Gastroesophageal sphincter (tissue), 4 donors: Measurements from ENCODE around the gene TRDN. TPM values are rescaled to one million over a fixed set of nuclear protein-coding genes. Genes with fewer than 3 reads are reported as not detected.

Experiments
- ATAC-seq: fragments of 150-250 bp; one replicate; pipeline ENCODE4 v1.9.1; 2016; ENCODE audit warnings: mild to moderate bottlenecking, moderate library complexity
- H3K27ac ChIP-seq, 4 donors: fragments of 200-600 bp; sonication (generic) in 3 of 4; 1 replicate in 3 of 4; 2 replicates in 1 of 4; pipeline ENCODE4 v1.5.1; 2016 to 2019
- H3K27me3 ChIP-seq: fragments of 200-600 bp; sonication (generic); one replicate; pipeline ENCODE4 v1.5.1; 2019
- H3K36me3 ChIP-seq, 2 donors: fragments of 200-600 bp; sonication (generic); one replicate each; pipeline ENCODE4 v1.5.1; 2019; ENCODE audit warnings: control low read depth in 1 of 2
- H3K4me1 ChIP-seq, 3 donors: fragments of 200-600 bp; sonication (generic); 1 replicate in 2 of 3; 2 replicates in 1 of 3; pipeline ENCODE4 v1.5.1; 2016 to 2019; ENCODE audit warnings: control low read depth in 2 of 3
- H3K4me3 ChIP-seq, 2 donors: fragments of 200-600 bp; sonication (generic); one replicate each; pipeline ENCODE4 v1.5.1; 2019; ENCODE audit warnings: mild to moderate bottlenecking in 1 of 2, moderate library complexity in 1 of 2
- H3K9me3 ChIP-seq, 3 donors: fragments of 200-600 bp; sonication (generic); one replicate each; pipeline ENCODE4 v1.5.1; 2017 to 2019; ENCODE audit warnings: control low read depth in 2 of 3
- CTCF ChIP-seq, 4 experiments: fragments of 200-600 bp in 2 of 4; fragments of 450-650 bp in 2 of 4; sonication (generic) in 1 of 4; IDR thresholded peaks; one replicate each; pipeline ENCODE4 v1.5.1; 2017 to 2019; ENCODE audit warnings: antibody characterized with exemption in 4 of 4, mild to moderate bottlenecking in 2 of 4, moderate library complexity in 2 of 4
- EP300 ChIP-seq: sonication (generic); formaldehyde crosslinking; IDR thresholded peaks from one replicate; pipeline ENCODE4 v1.6.1; 2017; ENCODE audit warnings: antibody characterized with exemption, mild to moderate bottlenecking
- POLR2A ChIP-seq, 2 donors: fragments of 450-650 bp; IDR thresholded peaks; one replicate each; pipeline ENCODE4 v1.6.1; 2017; ENCODE audit warnings: antibody characterized with exemption in 2 of 2, mild to moderate bottlenecking in 2 of 2, moderate library complexity in 1 of 2
- POLR2AphosphoS5 ChIP-seq: sonication (generic); formaldehyde crosslinking; IDR thresholded peaks from one replicate; pipeline ENCODE4 v1.6.1; 2017; ENCODE audit warnings: antibody characterized with exemption
- WGBS, 2 donors: methylation state at CpG; one replicate each; pipeline ENCODE4 v1.1.5; 2018; ENCODE audit warnings: low coverage in 1 of 2; 5-methylcytosine and 5-hydroxymethylcytosine counted together
- total RNA-seq, 4 donors: library from RNA; depleted of rRNA; stranded (reverse); fragments of >200 nt; gene quantifications; one replicate each; pipeline ENCODE4 v1.1.0, GENCODE V29; 2016

TRDN gene
- total RNA-seq, 4 donors from 2014 or later = not detected

GRCh38 chr6:123547216-123547978 is 89.4 kb downstream of the TRDN start:
- Histone ChIP-seq H3K36me3 (no peaks in the 10 kb centered on the region), H3K4me1 (no peaks in the 10 kb centered on the region), H3K27me3 (no peaks in the 10 kb centered on the region), H3K4me3 (no peak overlapping the region), H3K9me3 (no peaks in the 10 kb centered on the region), H3K27ac (no peak overlapping the region)
- TF ChIP-seq POLR2AphosphoS5 (no peak), EP300 (no peak), POLR2A (IDR thresholded peaks at IDR 0.05) (no peak), CTCF (IDR thresholded peaks at IDR 0.05) (no peak)
- ATAC-seq = no peak

GRCh38 chr6:123546537-123546936 is 90.2 kb downstream of the TRDN start:
- H3K27me3 ChIP-seq = no peaks in the 10 kb centered on the region
- no peaks in the 10 kb centered on the region for H3K4me1 ChIP-seq
- H3K36me3 ChIP-seq = no peaks in the 10 kb centered on the region
- H3K4me3 ChIP-seq = no peak overlapping the region
- 60 to 81% methylated on average over 2 of the region's 2 CpGs for WGBS, 2 donors
- TF ChIP-seq POLR2A (IDR thresholded peaks at IDR 0.05) = no peak
- TF ChIP-seq CTCF (IDR thresholded peaks at IDR 0.05) = no peak
- TF ChIP-seq POLR2AphosphoS5 = no peak
- TF ChIP-seq EP300 = no peak
- ATAC-seq = no peak
- H3K9me3 ChIP-seq = no peaks in the 10 kb centered on the region
- no peak overlapping the region for H3K27ac ChIP-seq

- Histone ChIP-seq H3K36me3 (no peaks in the 10 kb centered on the region), H3K4me3 (no peak overlapping the region), H3K27me3 (no peaks in the 10 kb centered on the region), H3K4me1 (no peaks in the 10 kb centered on the region), H3K9me3 (no peaks in the 10 kb centered on the region), H3K27ac (no peak overlapping the region)
- no peak for ATAC-seq
- WGBS, 2 donors = 72 to 73% methylated on average over 4 of the region's 4 CpGs
- TF ChIP-seq EP300 = no peak
- TF ChIP-seq CTCF (IDR thresholded peaks at IDR 0.05) = no peak
- no peak for TF ChIP-seq POLR2AphosphoS5
- no peak for TF ChIP-seq POLR2A (IDR thresholded peaks at IDR 0.05)
These were observed 95.3 kb downstream of the TRDN start for GRCh38 chr6:123541462-123541861.

- Histone ChIP-seq H3K27me3 (no peaks in the 10 kb centered on the region), H3K9me3 (no peaks in the 10 kb centered on the region), H3K36me3 (no peaks in the 10 kb centered on the region), H3K4me3 (no peak overlapping the region), H3K27ac (no peak overlapping the region), H3K4me1 (no peaks in the 10 kb centered on the region)
- TF ChIP-seq POLR2A (IDR thresholded peaks at IDR 0.05) (no peak), CTCF (IDR thresholded peaks at IDR 0.05) (no peak), POLR2AphosphoS5 (peak; percentile 32), EP300 (no peak)
- no peak for ATAC-seq
- 24 to 29% methylated on average over 2 of the region's 2 CpGs for WGBS, 2 donors
These were observed 102.7 kb downstream of the TRDN start for GRCh38 chr6:123533862-123534648.

GRCh38 chr6:123529843-123530242 is 106.9 kb downstream of the TRDN start:
- no peak overlapping the region for H3K27ac ChIP-seq
- no peak for TF ChIP-seq CTCF (IDR thresholded peaks at IDR 0.05)

More at GRCh38 chr6:123529843-123530242, 106.9 kb downstream of the TRDN start:
- H3K4me3 ChIP-seq = no peak overlapping the region
- ATAC-seq = no peak
- H3K4me1 ChIP-seq = no peaks in the 10 kb centered on the region
- H3K36me3 ChIP-seq = no peaks in the 10 kb centered on the region
- H3K27me3 ChIP-seq = no peaks in the 10 kb centered on the region
- WGBS, 2 donors = 30 to 42% methylated on average over 1 of the region's 1 CpG
- H3K9me3 ChIP-seq = no peaks in the 10 kb centered on the region
